AG04450 (cell line): ENCODE data around the gene CYP26A1. TPM values are rescaled to one million over a fixed set of nuclear protein-coding genes. Genes with fewer than 3 reads are reported as not detected.

Source experiments
- CTCF ChIA-PET: fragments of 300-600, 350-600 bp; formaldehyde crosslinking; extraction: SDS; loops from one replicate; lab custom pipeline; 2022; ENCODE audit warnings: antibody characterized with exemption, inconsistent platforms; lab: Charles Lee
- POLR2A ChIA-PET: fragments of 350-600 bp; formaldehyde crosslinking; extraction: SDS; loops from one replicate; lab custom pipeline; 2021; ENCODE audit warnings: antibody characterized with exemption, inconsistent platforms; lab: Yijun Ruan, JAX
- DNase-seq: peaks from one replicate; pipeline ENCODE4 v3.0.0-alpha.2; 2011; ENCODE audit warnings: low read depth, low spot score
- H3K27ac ChIP-seq: one replicate; pipeline ENCODE4 v1.5.1; 2012; ENCODE audit warnings: low read depth, low read length, control low read depth
- H3K27me3 ChIP-seq: one replicate; pipeline ENCODE4 v1.6.0; 2012; ENCODE audit warnings: low read length; ENCODE audit not compliant: control insufficient read depth, insufficient read depth
- H3K4me3 ChIP-seq: 2 replicates; pipeline ENCODE4 v1.5.1; 2011; ENCODE audit warnings: mild to moderate bottlenecking, low read depth, low read length, control low read depth
- H3K9me3 ChIP-seq: 2 replicates; pipeline ENCODE4 v1.5.1; 2012; ENCODE audit warnings: low read length; ENCODE audit not compliant: control insufficient read depth, insufficient read depth
- polyA plus RNA-seq: library from polyadenylated mRNA; depleted of rRNA; stranded (reverse); fragments of >200 nt; gene quantifications from 2 replicates; pipeline ENCODE4 v1.2.3, GENCODE V29; 2011
- TF ChIP-seq, protein P1 (sequence below): IDR thresholded peaks from 2 replicates; pipeline ENCODE4 v1.5.1; 2011; ENCODE audit warnings: low read depth, low read length, control low read depth, inconsistent platforms

The CYP26A1 gene
- polyA plus RNA-seq, 1 experiment: not detected

DNA sequence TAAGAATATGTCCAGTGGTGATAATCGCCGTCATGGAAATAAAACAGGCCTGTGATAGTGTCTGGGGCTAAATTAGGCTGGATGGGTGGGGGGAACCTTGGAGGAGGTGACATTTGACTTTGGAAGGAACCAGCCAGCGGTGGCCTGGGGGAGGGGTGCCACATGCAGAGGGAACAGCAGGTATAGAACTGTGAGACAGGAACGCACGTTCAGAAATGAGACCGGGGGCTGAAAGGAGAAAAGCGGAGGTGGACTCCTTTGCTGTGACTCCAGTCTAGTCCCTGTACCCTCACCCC, 2.6 kb upstream of the CYP26A1 start:
- H3K27ac ChIP-seq: no peak overlapping the region
- H3K9me3 ChIP-seq: peaks cover 3% of the 10 kb centered on the region; the same call in 1 of the 2 replicates
- no peak overlapping the region for H3K4me3 ChIP-seq
- ChIA-PET POLR2A (no interaction called here), CTCF (interaction anchor here (0.7 to 2.2 kb wide), 2 partner anchors 10 to 788 kb away, joined by 4 to 15 read pairs; no protein-coding TSS in a partner anchor)
- DNase-seq: no peak
- TF ChIP-seq, protein P1, sequence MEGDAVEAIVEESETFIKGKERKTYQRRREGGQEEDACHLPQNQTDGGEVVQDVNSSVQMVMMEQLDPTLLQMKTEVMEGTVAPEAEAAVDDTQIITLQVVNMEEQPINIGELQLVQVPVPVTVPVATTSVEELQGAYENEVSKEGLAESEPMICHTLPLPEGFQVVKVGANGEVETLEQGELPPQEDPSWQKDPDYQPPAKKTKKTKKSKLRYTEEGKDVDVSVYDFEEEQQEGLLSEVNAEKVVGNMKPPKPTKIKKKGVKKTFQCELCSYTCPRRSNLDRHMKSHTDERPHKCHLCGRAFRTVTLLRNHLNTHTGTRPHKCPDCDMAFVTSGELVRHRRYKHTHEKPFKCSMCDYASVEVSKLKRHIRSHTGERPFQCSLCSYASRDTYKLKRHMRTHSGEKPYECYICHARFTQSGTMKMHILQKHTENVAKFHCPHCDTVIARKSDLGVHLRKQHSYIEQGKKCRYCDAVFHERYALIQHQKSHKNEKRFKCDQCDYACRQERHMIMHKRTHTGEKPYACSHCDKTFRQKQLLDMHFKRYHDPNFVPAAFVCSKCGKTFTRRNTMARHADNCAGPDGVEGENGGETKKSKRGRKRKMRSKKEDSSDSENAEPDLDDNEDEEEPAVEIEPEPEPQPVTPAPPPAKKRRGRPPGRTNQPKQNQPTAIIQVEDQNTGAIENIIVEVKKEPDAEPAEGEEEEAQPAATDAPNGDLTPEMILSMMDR: no peak
- H3K27me3 ChIP-seq: peaks cover 94% of the 10 kb centered on the region

DNA sequence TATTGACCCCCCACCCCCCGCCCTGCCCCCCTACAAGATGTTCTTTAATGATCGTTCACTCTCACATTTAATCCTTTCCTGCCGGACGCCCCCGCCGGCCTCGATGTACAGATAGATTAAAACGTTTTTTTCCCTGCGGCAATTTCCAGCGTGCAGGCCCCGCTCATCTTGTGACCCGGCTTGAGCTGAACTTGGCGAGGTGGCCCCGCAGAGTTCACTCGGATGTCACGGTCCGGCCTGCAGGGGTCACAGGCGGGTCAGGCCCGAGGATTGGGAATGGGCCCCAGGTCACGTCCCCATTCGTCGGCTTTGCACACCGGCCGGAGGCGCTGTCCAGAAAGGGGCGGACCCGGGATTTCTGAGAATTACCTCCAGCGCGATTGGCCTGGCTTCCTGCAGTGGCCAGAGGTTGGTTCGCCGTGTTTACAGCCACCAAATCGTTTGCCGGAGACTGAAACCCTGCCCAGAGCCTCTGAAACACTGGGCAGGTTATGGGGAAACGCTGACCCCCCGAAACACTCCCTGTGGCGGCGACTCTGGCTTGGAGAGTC, 1.9 kb upstream of the CYP26A1 start:
- DNase-seq: no peak
- Histone ChIP-seq H3K27ac (no peak overlapping the region), H3K4me3 (peak overlapping the region; percentile 34), H3K27me3 (peaks cover 95% of the 10 kb centered on the region), H3K9me3 (peaks cover 3% of the 10 kb centered on the region; the same call in 1 of the 2 replicates)
- TF ChIP-seq, protein P1: no peak
- CTCF ChIA-PET: interaction anchor here (0.7 to 1.3 kb wide), 2 partner anchors 9 to 788 kb away, joined by 4 to 5 read pairs; no protein-coding TSS in a partner anchor
- POLR2A ChIA-PET: no interaction called here

GRCh38 chr10:93072225-93072712, 1.4 kb upstream of the CYP26A1 start:
- Histone ChIP-seq H3K27ac (no peak overlapping the region), H3K9me3 (peaks cover 3% of the 10 kb centered on the region; the same call in 1 of the 2 replicates), H3K27me3 (peaks cover 91% of the 10 kb centered on the region), H3K4me3 (peak overlapping the region; percentile 34)
- TF ChIP-seq, protein P1: no peak
- ChIA-PET CTCF (interaction anchor here (1.3 kb wide), 1 partner anchor 8 kb away, joined by 5 read pairs; no protein-coding TSS in a partner anchor), POLR2A (no interaction called here)
- DNase-seq: no peak

- TF ChIP-seq, protein P1: no peak
- CTCF ChIA-PET: interaction anchor here (0.8 to 2.4 kb wide), 4 partner anchors 8 to 280 kb away, joined by 3 to 6 read pairs (median 4); no protein-coding TSS in a partner anchor
- Histone ChIP-seq H3K9me3 (peaks cover 3% of the 10 kb centered on the region; the same call in 1 of the 2 replicates), H3K27me3 (peaks cover 84% of the 10 kb centered on the region), H3K4me3 (no peak overlapping the region), H3K27ac (no peak overlapping the region)
- POLR2A ChIA-PET: no interaction called here
- no peak for DNase-seq
These were observed 767 bp upstream of the CYP26A1 start for GRCh38 chr10:93072713-93073538.
